Esophagus squamous epithelium (tissue), 5 donors: ENCODE measurements around the gene RHOU. TPM values are rescaled to one million over a fixed set of nuclear protein-coding genes. Genes with fewer than 3 reads are reported as not detected.

Source experiments
- DNase-seq: peaks from one replicate; lab custom pipeline; 2025; lab: John Stamatoyannopoulos, UW
- H3K27ac ChIP-seq, 4 donors: fragments of 200-600 bp; sonication (generic); one replicate each; pipeline ENCODE4 v1.5.1; 2016 to 2019; ENCODE audit warnings: mild to moderate bottlenecking in 1 of 4
- H3K27me3 ChIP-seq, 4 donors: fragments of 200-600 bp; sonication (generic); 1 replicate in 3 of 4; 2 replicates in 1 of 4; pipeline versions ENCODE4 v1.5.1 to v1.6.0; 2017 to 2021; ENCODE audit warnings: antibody characterized with exemption in 1 of 4
- H3K36me3 ChIP-seq, 3 donors: fragments of 200-600 bp; sonication (generic); one replicate each; pipeline ENCODE4 v1.5.1; 2016 to 2019
- H3K4me1 ChIP-seq, 3 donors: fragments of 200-600 bp; sonication (generic); one replicate each; pipeline ENCODE4 v1.5.1; 2017 to 2019
- H3K4me3 ChIP-seq, 4 donors: fragments of 200-600 bp; sonication (generic); 1 replicate in 3 of 4; 2 replicates in 1 of 4; pipeline ENCODE4 v1.5.1; 2016 to 2019; ENCODE audit warnings: mild to moderate bottlenecking in 2 of 4, moderate library complexity in 1 of 4
- H3K9me3 ChIP-seq, 3 donors: fragments of 200-600 bp; sonication (generic); one replicate each; pipeline ENCODE4 v1.5.1; 2016 to 2019
- POLR2A ChIP-seq, 4 donors: fragments of 450-650 bp; IDR thresholded peaks; one replicate each; pipeline ENCODE4 v1.6.1; 2017; ENCODE audit warnings: antibody characterized with exemption in 4 of 4, mild to moderate bottlenecking in 4 of 4, moderate library complexity in 3 of 4
- WGBS, 2 donors: methylation state at CpG; one replicate each; pipeline ENCODE4 v1.1.5; 2018; 5-methylcytosine and 5-hydroxymethylcytosine counted together
- intact Hi-C: fragments of 100-400 bp; cut with DNase I; formaldehyde crosslinking; loops from one replicate; pipeline ENCODE4 v1.15.0; 2022
- total RNA-seq, 4 donors: library from RNA; depleted of rRNA; stranded (reverse); fragments of >200 nt; gene quantifications; one replicate each; pipeline ENCODE4 v1.1.0, GENCODE V29; 2016
- TF ChIP-seq, protein P1 (sequence below), 6 experiments: fragments of 450-650 bp in 4 of 6; fragments of 200-600 bp in 2 of 6; sonication (generic) in 2 of 6; IDR thresholded peaks; one replicate each; pipeline ENCODE4 v1.5.1; 2016 to 2019; ENCODE audit warnings: antibody characterized with exemption in 6 of 6, mild to moderate bottlenecking in 4 of 6, moderate library complexity in 4 of 6
- donor health status: DM: yes; HTN: yes; CAD: no.

Gene RHOU
- total RNA-seq, 4 donors from 2014 or later: 0.27 to 9.2 (median 2.5) TPM

DNA sequence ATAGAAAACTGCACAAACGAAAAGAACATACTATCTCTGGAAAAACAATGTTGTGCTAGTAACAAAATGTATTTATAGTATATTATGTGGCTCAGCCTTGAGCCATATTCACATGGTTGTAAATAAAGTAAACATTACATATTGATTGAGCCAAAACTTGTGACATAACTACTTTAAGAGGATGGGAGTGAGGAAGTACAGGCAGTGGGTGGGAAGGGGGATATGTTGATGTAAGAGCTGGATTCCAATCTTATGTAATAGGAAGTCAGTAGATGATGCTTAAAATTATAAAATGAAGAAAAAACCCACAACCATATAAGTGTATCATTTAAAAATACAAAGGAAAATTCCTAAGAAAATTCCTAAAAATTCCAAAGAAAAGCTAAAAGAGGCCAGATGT, 42.7 kb downstream of the RHOU start:
- no peaks in the 10 kb centered on the region for H3K9me3 ChIP-seq
- no peak overlapping the region for H3K27ac ChIP-seq
- no peak overlapping the region for H3K4me3 ChIP-seq
- DNase-seq: no peak
- H3K4me1 ChIP-seq: no peaks in the 10 kb centered on the region
- intact Hi-C loops: no loop called here
- H3K27me3 ChIP-seq: no peaks in the 10 kb centered on the region
- no peak for TF ChIP-seq POLR2A (IDR thresholded peaks at IDR 0.05)
- TF ChIP-seq, protein P1, sequence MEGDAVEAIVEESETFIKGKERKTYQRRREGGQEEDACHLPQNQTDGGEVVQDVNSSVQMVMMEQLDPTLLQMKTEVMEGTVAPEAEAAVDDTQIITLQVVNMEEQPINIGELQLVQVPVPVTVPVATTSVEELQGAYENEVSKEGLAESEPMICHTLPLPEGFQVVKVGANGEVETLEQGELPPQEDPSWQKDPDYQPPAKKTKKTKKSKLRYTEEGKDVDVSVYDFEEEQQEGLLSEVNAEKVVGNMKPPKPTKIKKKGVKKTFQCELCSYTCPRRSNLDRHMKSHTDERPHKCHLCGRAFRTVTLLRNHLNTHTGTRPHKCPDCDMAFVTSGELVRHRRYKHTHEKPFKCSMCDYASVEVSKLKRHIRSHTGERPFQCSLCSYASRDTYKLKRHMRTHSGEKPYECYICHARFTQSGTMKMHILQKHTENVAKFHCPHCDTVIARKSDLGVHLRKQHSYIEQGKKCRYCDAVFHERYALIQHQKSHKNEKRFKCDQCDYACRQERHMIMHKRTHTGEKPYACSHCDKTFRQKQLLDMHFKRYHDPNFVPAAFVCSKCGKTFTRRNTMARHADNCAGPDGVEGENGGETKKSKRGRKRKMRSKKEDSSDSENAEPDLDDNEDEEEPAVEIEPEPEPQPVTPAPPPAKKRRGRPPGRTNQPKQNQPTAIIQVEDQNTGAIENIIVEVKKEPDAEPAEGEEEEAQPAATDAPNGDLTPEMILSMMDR (IDR thresholded peaks at IDR 0.05): no peak
- WGBS, 2 donors: 84 to 95% methylated on average over 1 of the region's 1 CpG
- no peaks in the 10 kb centered on the region for H3K36me3 ChIP-seq

- WGBS, 2 donors: 74 to 80% methylated on average over 3 of the region's 3 CpGs
- Histone ChIP-seq H3K9me3 (no peaks in the 10 kb centered on the region), H3K27ac (no peak overlapping the region), H3K4me1 (no peaks in the 10 kb centered on the region), H3K4me3 (no peak overlapping the region), H3K27me3 (no peaks in the 10 kb centered on the region), H3K36me3 (no peaks in the 10 kb centered on the region)
- intact Hi-C loops: no loop called here
- DNase-seq: no peak
- TF ChIP-seq, protein P1 (IDR thresholded peaks at IDR 0.05): no peak
- TF ChIP-seq POLR2A (IDR thresholded peaks at IDR 0.05): no peak
These were observed 43.2 kb downstream of the RHOU start for GRCh38 chr1:228778466-228778865.

- Histone ChIP-seq H3K9me3 (no peaks in the 10 kb centered on the region), H3K36me3 (no peaks in the 10 kb centered on the region), H3K27ac (no peak overlapping the region), H3K27me3 (no peaks in the 10 kb centered on the region), H3K4me1 (no peaks in the 10 kb centered on the region), H3K4me3 (no peak overlapping the region)
- intact Hi-C loops: no loop called here
- DNase-seq: no peak
- TF ChIP-seq POLR2A (IDR thresholded peaks at IDR 0.05): no peak
- TF ChIP-seq, protein P1 (IDR thresholded peaks at IDR 0.05): no peak
These were observed 43.7 kb downstream of the RHOU start for GRCh38 chr1:228778961-228779360.

- intact Hi-C loops: no loop called here
- TF ChIP-seq POLR2A (IDR thresholded peaks at IDR 0.05): no peak
- TF ChIP-seq, protein P1 (IDR thresholded peaks at IDR 0.05): no peak
- no peaks in the 10 kb centered on the region for H3K4me1 ChIP-seq
- no peaks in the 10 kb centered on the region for H3K9me3 ChIP-seq
- no peak for DNase-seq
- H3K4me3 ChIP-seq: no peak overlapping the region
- H3K27me3 ChIP-seq: no peaks in the 10 kb centered on the region
- no peak overlapping the region for H3K27ac ChIP-seq
- 42 to 60% methylated on average over 8 of the region's 8 CpGs for WGBS, 2 donors
- no peaks in the 10 kb centered on the region for H3K36me3 ChIP-seq
These were observed 46.0 kb downstream of the RHOU start for GRCh38 chr1:228781161-228781808.

GRCh38 chr1:228781809-228782661, 46.8 kb downstream of the RHOU start:
- WGBS, 2 donors: 65 to 67% methylated on average over 10 of the region's 10 CpGs
- Histone ChIP-seq H3K27ac (no peak overlapping the region), H3K4me1 (no peaks in the 10 kb centered on the region), H3K9me3 (no peaks in the 10 kb centered on the region), H3K27me3 (no peaks in the 10 kb centered on the region), H3K36me3 (no peaks in the 10 kb centered on the region), H3K4me3 (no peak overlapping the region)
- TF ChIP-seq, protein P1 (IDR thresholded peaks at IDR 0.05): no peak
- TF ChIP-seq POLR2A (IDR thresholded peaks at IDR 0.05): no peak
- intact Hi-C loops: no loop called here
- no peak for DNase-seq
